Breast epithelium (tissue), 3 donors: ENCODE data around the gene SETD2.

ENCODE experiments used
- POLR2A ChIP-seq: fragments of 450-650 bp; IDR thresholded peaks from one replicate; pipeline ENCODE4 v1.6.1; 2016; ENCODE audit warnings: antibody characterized with exemption, mild to moderate bottlenecking, moderate library complexity
- TF ChIP-seq, protein P1 (sequence below), 3 donors: fragments of 450-650 bp; IDR thresholded peaks; one replicate each; pipeline ENCODE4 v1.5.1; 2016 to 2017; ENCODE audit warnings: antibody characterized with exemption in 3 of 3, mild to moderate bottlenecking in 3 of 3, moderate library complexity in 3 of 3

DNA sequence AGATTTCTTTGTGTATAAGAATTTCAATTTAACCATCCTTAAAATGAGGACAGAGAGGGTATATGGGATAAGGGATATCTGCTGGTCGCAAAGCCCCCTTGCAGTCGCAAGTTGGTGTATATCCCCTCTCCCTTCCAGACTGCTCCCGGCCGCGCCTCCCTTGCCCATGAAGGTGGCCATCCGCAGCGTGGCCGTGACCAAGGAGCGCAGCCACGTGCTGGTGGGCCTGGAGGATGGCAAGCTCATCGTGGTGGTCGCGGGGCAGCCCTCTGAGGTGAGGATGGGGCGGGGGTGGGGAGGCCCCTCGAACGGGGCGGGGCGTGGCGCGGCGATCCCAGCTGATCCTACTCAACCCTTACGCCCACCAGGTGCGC lies 155.1 kb downstream of the SETD2 start:
- TF ChIP-seq, protein P1, sequence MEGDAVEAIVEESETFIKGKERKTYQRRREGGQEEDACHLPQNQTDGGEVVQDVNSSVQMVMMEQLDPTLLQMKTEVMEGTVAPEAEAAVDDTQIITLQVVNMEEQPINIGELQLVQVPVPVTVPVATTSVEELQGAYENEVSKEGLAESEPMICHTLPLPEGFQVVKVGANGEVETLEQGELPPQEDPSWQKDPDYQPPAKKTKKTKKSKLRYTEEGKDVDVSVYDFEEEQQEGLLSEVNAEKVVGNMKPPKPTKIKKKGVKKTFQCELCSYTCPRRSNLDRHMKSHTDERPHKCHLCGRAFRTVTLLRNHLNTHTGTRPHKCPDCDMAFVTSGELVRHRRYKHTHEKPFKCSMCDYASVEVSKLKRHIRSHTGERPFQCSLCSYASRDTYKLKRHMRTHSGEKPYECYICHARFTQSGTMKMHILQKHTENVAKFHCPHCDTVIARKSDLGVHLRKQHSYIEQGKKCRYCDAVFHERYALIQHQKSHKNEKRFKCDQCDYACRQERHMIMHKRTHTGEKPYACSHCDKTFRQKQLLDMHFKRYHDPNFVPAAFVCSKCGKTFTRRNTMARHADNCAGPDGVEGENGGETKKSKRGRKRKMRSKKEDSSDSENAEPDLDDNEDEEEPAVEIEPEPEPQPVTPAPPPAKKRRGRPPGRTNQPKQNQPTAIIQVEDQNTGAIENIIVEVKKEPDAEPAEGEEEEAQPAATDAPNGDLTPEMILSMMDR (IDR thresholded peaks at IDR 0.05) = no peak
- no peak for TF ChIP-seq POLR2A
